K562 (cell line): ENCODE measurements around the gene KCNA2. TPM values are rescaled to one million over a fixed set of nuclear protein-coding genes. Genes with fewer than 3 reads are reported as not detected.
A peak's percentile ranks its signal among the peaks of the same experiment; 100 is the strongest.

ENCODE experiments used
- ATAC-seq: fragments of 200-7000 bp; cut with Tn5 transposase; 3 replicates; pipeline ENCODE4 v1.9.1; 2020; ENCODE audit warnings: moderate library complexity
- BruUV-seq: library from RNA; stranded (reverse); fragments of 400-500 nt; replicated peaks from 2 replicates; lab custom pipeline; 2021; lab: Mats Ljungman, UMichigan
- CTCF ChIA-PET: fragments of 300-600 bp; formaldehyde crosslinking; extraction: SDS; loops from one replicate; lab custom pipeline; 2021; ENCODE audit warnings: low intra/inter-chr PET ratio; lab: Yijun Ruan, JAX
- POLR2A ChIA-PET: fragments of 300-600, 350-650 bp; sonication (Branson Sonifier 250); formaldehyde crosslinking; extraction: SDS; loops from one replicate; lab custom pipeline; 2021; ENCODE audit warnings: antibody characterized with exemption, inconsistent platforms; lab: Yijun Ruan, JAX
- DNase-seq, 4 experiments: peaks; one replicate each; pipeline versions ENCODE4 v3.0.0 to v3.0.0-alpha.2; 2011 to 2018; ENCODE audit warnings: low spot score in 3 of 4, mixed read lengths in 3 of 4; ENCODE audit errors: extremely low read depth in 1 of 4
- FAIRE-seq: peaks from 2 replicates; lab custom pipeline; 2011; peaks lifted over from hg19 to GRCh38; lab: Jason Lieb, UNC
- H2AFZ ChIP-seq: 2 replicates; pipeline ENCODE4 v1.6.0; 2011; ENCODE audit warnings: low read depth, low read length, control low read depth, inconsistent platforms
- H3K27ac ChIP-seq: fragments of 200-600 bp; 3 replicates; pipeline ENCODE4 v1.8.0; 2011; ENCODE audit warnings: low read depth, mild to moderate bottlenecking, control low read depth, inconsistent platforms, low read length, moderate library complexity, mixed read lengths; ENCODE audit errors: extremely low read depth
- H3K27me3 ChIP-seq, 2 experiments: fragments of 300-600 bp in 1 of 2; 2 replicates in 1 of 2; 3 replicates in 1 of 2; pipeline versions ENCODE4 v1.6.0 to v1.8.0; 2011; ENCODE audit warnings: inconsistent platforms in 2 of 2, low read length in 2 of 2, mild to moderate bottlenecking in 1 of 2, mixed read lengths in 1 of 2, moderate library complexity in 1 of 2; ENCODE audit not compliant: control insufficient read depth in 2 of 2, insufficient read depth in 2 of 2
- H3K36me3 ChIP-seq: fragments of 300-600 bp; 3 replicates; pipeline ENCODE4 v1.8.0; 2011; ENCODE audit warnings: mild to moderate bottlenecking, low read length, inconsistent platforms; ENCODE audit not compliant: control insufficient read depth, insufficient read depth
- H3K4me1 ChIP-seq, 2 experiments: fragments of 200-600 bp in 1 of 2; replicated peaks in 1 of 2; 2 replicates in 1 of 2; 3 replicates in 1 of 2; pipeline versions ENCODE4 v1.5.1 to v1.8.0; 2011; ENCODE audit warnings: inconsistent platforms in 2 of 2, low read length in 2 of 2, mild to moderate bottlenecking in 1 of 2, mixed read lengths in 1 of 2, moderate library complexity in 1 of 2; ENCODE audit not compliant: control insufficient read depth in 2 of 2, insufficient read depth in 2 of 2
- H3K4me2 ChIP-seq: 2 replicates; pipeline ENCODE4 v1.6.1; 2011; ENCODE audit warnings: low read length, control low read depth, inconsistent platforms, mixed read lengths; ENCODE audit not compliant: insufficient read depth
- H3K4me3 ChIP-seq: fragments of 200-600 bp; sonication (generic), shearing (Covaris generic); 2 replicates; pipeline ENCODE4 v1.5.1; 2016; ENCODE audit warnings: control low read depth, inconsistent platforms
- H3K79me2 ChIP-seq: fragments of 200-600 bp; 3 replicates; pipeline ENCODE4 v1.8.0; 2011; ENCODE audit warnings: low read length, inconsistent platforms; ENCODE audit not compliant: control insufficient read depth, insufficient read depth
- H3K9ac ChIP-seq, 2 experiments: 2 replicates each; pipeline versions ENCODE4 v1.6.0 to v1.6.1; 2011; ENCODE audit warnings: low read depth in 2 of 2, low read length in 2 of 2, control low read depth in 1 of 2, inconsistent platforms in 1 of 2, mild to moderate bottlenecking in 1 of 2, mixed read lengths in 1 of 2; ENCODE audit not compliant: insufficient read depth in 1 of 2
- H3K9me1 ChIP-seq: one replicate; pipeline ENCODE4 v1.6.0; 2011; ENCODE audit warnings: inconsistent platforms, mild to moderate bottlenecking, low read length, moderate library complexity; ENCODE audit not compliant: control insufficient read depth, insufficient read depth
- H3K9me3 ChIP-seq: replicated peaks from 2 replicates; pipeline ENCODE4 v1.5.1; 2011; ENCODE audit warnings: low read depth, low read length, inconsistent platforms; ENCODE audit not compliant: control insufficient read depth, insufficient read depth
- H4K20me1 ChIP-seq: replicated peaks from 2 replicates; pipeline ENCODE4 v1.6.1; 2011; ENCODE audit warnings: low read length, inconsistent platforms, mixed read lengths; ENCODE audit not compliant: control insufficient read depth, insufficient read depth
- CBFA2T3 ChIP-seq: fragments of 450-650 bp; IDR thresholded peaks from 2 replicates; pipeline ENCODE4 v1.6.1; 2017
- CEBPB ChIP-seq: fragments of 450-650 bp; IDR thresholded peaks from 2 replicates; pipeline ENCODE4 v1.6.1; 2016; ENCODE audit warnings: missing genetic modification characterization, missing compliant biosample characterization
- CEBPG ChIP-seq, 3 experiments: fragments of 200-800 bp in 1 of 3; sonication (Bioruptor generic) in 1 of 3; sonication (generic) in 1 of 3; formaldehyde crosslinking in 1 of 3; IDR thresholded peaks in 2 of 3; conservative IDR thresholded peaks in 1 of 3; 2 replicates each; pipeline versions ENCODE4 v1.6.1 to v1.8.0; 2016 to 2022; ENCODE audit warnings: missing compliant biosample characterization in 2 of 3, missing genetic modification characterization in 2 of 3, mild to moderate bottlenecking in 1 of 3, missing genetic modification reagents in 1 of 3
- CHD1 ChIP-seq: fragments of 200-600 bp; sonication (generic); IDR thresholded peaks from one replicate; pipeline ENCODE4 v1.6.1; 2012; ENCODE audit warnings: mild to moderate bottlenecking, moderate library complexity, low read length, inconsistent platforms
- CTBP1 ChIP-seq: fragments of 450-650 bp; IDR thresholded peaks from 2 replicates; pipeline ENCODE4 v1.6.1; 2016; ENCODE audit warnings: borderline replicate concordance
- E2F3 ChIP-seq: fragments of 250-450 bp; sonication (Bioruptor Pico); IDR thresholded peaks from 2 replicates; pipeline ENCODE4 v1.4.0; 2020; ENCODE audit warnings: mild to moderate bottlenecking
- FIP1L1 ChIP-seq: fragments of 200-400 bp; formaldehyde crosslinking; IDR thresholded peaks from 2 replicates; pipeline ENCODE4 v1.6.1; 2018; ENCODE audit warnings: mild to moderate bottlenecking, low read depth, low read length; ENCODE audit not compliant: poor library complexity, severe bottlenecking
- HSF4 ChIP-seq: fragments of 250-450 bp; sonication (Bioruptor Pico); IDR thresholded peaks from 2 replicates; pipeline ENCODE4 v2.1.2; 2022; ENCODE audit warnings: mild to moderate bottlenecking, moderate library complexity, borderline replicate concordance
- MAFK ChIP-seq: IDR thresholded peaks from 2 replicates; pipeline ENCODE4 v1.6.1; 2011; ENCODE audit warnings: low read length, improper control_type of control experiment
- NFXL1 ChIP-seq: fragments of 450-650 bp; formaldehyde crosslinking; IDR thresholded peaks from 2 replicates; pipeline ENCODE4 v1.4.0; 2021; ENCODE audit warnings: mild to moderate bottlenecking
- PML ChIP-seq: IDR thresholded peaks from 2 replicates; pipeline ENCODE4 v1.6.1; 2012; ENCODE audit warnings: low read length, inconsistent platforms
- RBM17 ChIP-seq: fragments of 200-400 bp; formaldehyde crosslinking; IDR thresholded peaks from 2 replicates; pipeline ENCODE4 v1.6.1; 2017; ENCODE audit warnings: low read depth, mild to moderate bottlenecking, low read length, borderline replicate concordance
- SRSF7 ChIP-seq: fragments of 200-400 bp; formaldehyde crosslinking; optimal IDR thresholded peaks from 2 replicates; pipeline ENCODE3; 2017; ENCODE audit warnings: mild to moderate bottlenecking, low read depth, low read length
- ZNF324 ChIP-seq: fragments of 250-450 bp; sonication (Bioruptor Pico); IDR thresholded peaks from 2 replicates; pipeline ENCODE4 v1.4.0; 2020; ENCODE audit warnings: mild to moderate bottlenecking
- ZNF589 ChIP-seq: fragments of 200-800 bp; sonication (Bioruptor generic); IDR thresholded peaks from 2 replicates; pipeline ENCODE4 v1.6.1; 2016; ENCODE audit warnings: low read depth, missing genetic modification characterization, missing compliant biosample characterization
- ZNF668 ChIP-seq: fragments of 250-450 bp; sonication (Bioruptor Pico); IDR thresholded peaks from 2 replicates; pipeline ENCODE4 v1.8.0; 2022; ENCODE audit warnings: mild to moderate bottlenecking, inconsistent platforms
- ZNF696 ChIP-seq: fragments of 250-450 bp; sonication (Bioruptor Pico); conservative IDR thresholded peaks from 2 replicates; pipeline ENCODE4 v1.4.0; 2020; ENCODE audit warnings: mild to moderate bottlenecking, moderate library complexity
- ZSCAN29 ChIP-seq: fragments of 450-650 bp; IDR thresholded peaks from 2 replicates; pipeline ENCODE4 v1.6.1; 2017
- WGBS: fragments of 100-300 bp; shearing (Covaris generic); methylation state at CpG from one replicate; pipeline ENCODE4 v1.1.6; 2016; ENCODE audit warnings: low coverage, mixed read lengths; ENCODE audit not compliant: insufficient coverage; ENCODE audit errors: missing lambda C conversion rate; 5-methylcytosine and 5-hydroxymethylcytosine counted together
- in situ Hi-C: fragments of 300-500 bp; cut with MboI; formaldehyde crosslinking; loops from 4 replicates; pipeline ENCODE4 v1.15.0; 2018; ENCODE audit warnings: inconsistent platforms, mixed read lengths
- intact Hi-C: fragments of 100-400 bp; cut with micrococcal nuclease; formaldehyde crosslinking; loops from 2 replicates; pipeline ENCODE4 v1.14.2; 2022
- polyA plus RNA-seq, 8 experiments: library from polyadenylated mRNA; depleted of rRNA in 4 of 8; stranded (reverse) in 5 of 8; unstranded in 3 of 8; fragments of >200 nt; fragmentation: Nextera tagmentation in 2 of 8; fragmentation: Illumina TruSeq in 1 of 8; extraction: Ambion mirVana in 2 of 8; extraction: Trizol in 1 of 8; gene quantifications; 2 replicates each; pipeline versions ENCODE4 v1.2.1 to v1.2.3, GENCODE V29; 2011 to 2014; ENCODE audit warnings: inconsistent platforms in 1 of 8, missing spikeins in 1 of 8
- total RNA-seq, 7 experiments: library from RNA; depleted of rRNA in 6 of 7; stranded (reverse); fragments of >200 nt in 6 of 7; fragmentation: Illumina TruSeq in 2 of 7; extraction: Trizol in 2 of 7; gene quantifications; 2 replicates each; pipeline versions ENCODE4 v1.2.1 to v1.2.3, GENCODE V29; 2011 to 2021; ENCODE audit warnings: low replicate concordance in 1 of 7
- TF ChIP-seq, protein P1 (sequence below): fragments of 450-650 bp; formaldehyde crosslinking; IDR thresholded peaks from 2 replicates; pipeline ENCODE4 v1.4.0; 2020; ENCODE audit warnings: mild to moderate bottlenecking

KCNA2 gene
- total and polyA plus RNA-seq, 9 of the 15 experiments (the other 6 are each of a cell fraction or from before 2014, with no cell fraction given), result not detected

DNA sequence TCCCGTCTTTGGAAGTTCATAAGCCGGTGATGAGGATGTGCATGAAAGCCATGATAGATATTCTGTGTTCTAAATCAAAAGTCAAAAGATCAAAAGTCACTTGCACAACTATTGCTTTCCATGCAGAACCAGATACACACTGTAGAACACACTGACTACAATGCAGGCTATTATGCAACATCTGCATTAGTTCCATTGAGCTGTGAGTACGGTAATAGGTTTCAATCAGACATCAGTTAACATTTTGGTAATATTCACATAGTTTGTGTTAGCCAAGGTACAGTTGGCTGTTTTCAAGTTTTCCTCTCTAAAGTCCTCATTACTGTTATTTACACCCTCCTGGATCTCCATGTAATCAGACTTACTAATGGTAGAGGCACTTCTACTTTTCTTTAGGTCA is 3.1 kb downstream of the KCNA2 start:
- Histone ChIP-seq H3K9ac (no peak overlapping the region), H3K4me1 (peaks cover 0 to 12% of the 10 kb centered on the region in 2 experiments; a peak in 1 of 5 replicates), H4K20me1 (peaks cover 14% of the 10 kb centered on the region), H3K4me3 (no peak overlapping the region), H3K36me3 (no peaks in the 10 kb centered on the region)
- 1% methylated on average over 3 of the region's 3 CpGs for WGBS
- ATAC-seq, result no peak
- TF ChIP-seq HSF4 (no peak), CEBPB (tag) (peak; percentile 57), CEBPG (CRISPR knock-in tag; IDR thresholded peaks at IDR 0.05) (no peak), CEBPG (tag; conservative IDR thresholded peaks at IDR 0.05 in 1 of 2, IDR thresholded peaks at IDR 0.05 in 1 of 2) (peak; percentile 30 to 46; a peak in 2 of 4 replicates)
- TF ChIP-seq, all 486 proteins: peak for 2
- Histone ChIP-seq H3K27ac (no peak overlapping the region), H3K79me2 (no peaks in the 10 kb centered on the region), H3K9me3 (no peaks in the 10 kb centered on the region), H3K9me1 (no peaks in the 10 kb centered on the region), H3K27me3 (peaks cover 54 to 60% of the 10 kb centered on the region in 2 experiments), H3K4me2 (no peak overlapping the region), H2AFZ (no peak overlapping the region)
- DNase-seq, result no peak
- BruUV-seq, result no TSS peak
- ChIA-PET CTCF (no interaction called here), POLR2A (interaction anchor here (0.6 kb wide), 1 partner anchor 40 kb away, joined by 3 read pairs; no protein-coding TSS in a partner anchor)
- no peak for FAIRE-seq
- intact Hi-C loops, result no loop called here
- in situ Hi-C loops, result no loop called here

DNA sequence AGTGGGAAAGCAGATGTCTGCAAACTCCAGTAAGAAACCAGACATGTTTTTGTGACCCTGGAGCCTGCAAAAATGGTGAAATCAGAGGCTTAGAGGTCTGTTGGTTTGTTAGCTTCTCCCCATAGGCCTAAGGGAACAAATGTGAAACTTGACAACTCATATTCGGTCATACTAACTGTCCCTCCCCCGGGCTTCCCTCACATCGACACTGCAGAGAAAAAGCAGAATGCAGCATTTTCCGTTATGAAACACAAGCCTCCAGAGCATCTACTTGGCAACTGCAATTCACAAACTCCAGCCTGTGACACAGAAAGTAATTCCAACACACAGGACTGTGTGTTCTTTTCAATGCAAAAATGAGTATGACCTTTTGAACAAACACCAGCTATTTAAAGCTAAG is 3.7 kb downstream of the KCNA2 start:
- BruUV-seq, result no TSS peak
- TF ChIP-seq SRSF7, result no peak
- TF ChIP-seq, protein P1, sequence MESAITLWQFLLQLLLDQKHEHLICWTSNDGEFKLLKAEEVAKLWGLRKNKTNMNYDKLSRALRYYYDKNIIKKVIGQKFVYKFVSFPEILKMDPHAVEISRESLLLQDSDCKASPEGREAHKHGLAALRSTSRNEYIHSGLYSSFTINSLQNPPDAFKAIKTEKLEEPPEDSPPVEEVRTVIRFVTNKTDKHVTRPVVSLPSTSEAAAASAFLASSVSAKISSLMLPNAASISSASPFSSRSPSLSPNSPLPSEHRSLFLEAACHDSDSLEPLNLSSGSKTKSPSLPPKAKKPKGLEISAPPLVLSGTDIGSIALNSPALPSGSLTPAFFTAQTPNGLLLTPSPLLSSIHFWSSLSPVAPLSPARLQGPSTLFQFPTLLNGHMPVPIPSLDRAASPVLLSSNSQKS (CRISPR knock-in tag), result no peak
- no peak for TF ChIP-seq PML
- no peak for TF ChIP-seq ZNF589 (CRISPR knock-in tag)
- no peak for TF ChIP-seq CTBP1
- no peak for TF ChIP-seq ZNF668 (CRISPR knock-in tag)
- TF ChIP-seq ZNF324 (CRISPR knock-in tag), result no peak
- no peak for TF ChIP-seq NFXL1 (CRISPR knock-in tag)
- no peak for TF ChIP-seq E2F3
- TF ChIP-seq CHD1, result no peak
- TF ChIP-seq ZSCAN29, result no peak
- TF ChIP-seq FIP1L1, result no peak
- TF ChIP-seq RBM17, result no peak
- TF ChIP-seq MAFK, result no peak
- no peak for TF ChIP-seq ZNF696 (CRISPR knock-in tag)
- no peak for TF ChIP-seq CBFA2T3

More for the DNA sequence above, 3.7 kb downstream of the KCNA2 start:
- POLR2A ChIA-PET, result no interaction called here
- no peaks in the 10 kb centered on the region for H3K79me2 ChIP-seq
- peaks cover 48 to 54% of the 10 kb centered on the region in 2 experiments for H3K27me3 ChIP-seq
- H4K20me1 ChIP-seq, result peaks cover 11% of the 10 kb centered on the region
- peaks cover 0 to 12% of the 10 kb centered on the region in 2 experiments; a peak in 1 of 5 replicates for H3K4me1 ChIP-seq
- no peak overlapping the region for H3K4me3 ChIP-seq
- H3K9me1 ChIP-seq, result no peaks in the 10 kb centered on the region
- FAIRE-seq (no peak), DNase-seq (no peak), ATAC-seq (no peak)
- no peak overlapping the region for H2AFZ ChIP-seq
- CTCF ChIA-PET, result no interaction called here
- no peaks in the 10 kb centered on the region for H3K36me3 ChIP-seq
- 0% methylated on average over 4 of the region's 4 CpGs for WGBS
- intact Hi-C loops, result no loop called here
- H3K27ac ChIP-seq, result no peak overlapping the region
- H3K9ac ChIP-seq, result no peak overlapping the region
- in situ Hi-C loops, result no loop called here
- H3K4me2 ChIP-seq, result no peak overlapping the region
- H3K9me3 ChIP-seq, result no peaks in the 10 kb centered on the region
